CD1c-positive myeloid dendritic cell (primary cell): ENCODE measurements around the gene RYR2.
"Not testable (repeated sequence)": the region's sequence is repeated elsewhere in the genome, so short reads cannot be mapped to it uniquely, and the experiment has no call there.

Experiments used
- DNase-seq: peaks from one replicate; pipeline ENCODE4 v3.0.0-alpha.2; 2016; ENCODE audit errors: extremely low spot score

Gene RYR2

DNA sequence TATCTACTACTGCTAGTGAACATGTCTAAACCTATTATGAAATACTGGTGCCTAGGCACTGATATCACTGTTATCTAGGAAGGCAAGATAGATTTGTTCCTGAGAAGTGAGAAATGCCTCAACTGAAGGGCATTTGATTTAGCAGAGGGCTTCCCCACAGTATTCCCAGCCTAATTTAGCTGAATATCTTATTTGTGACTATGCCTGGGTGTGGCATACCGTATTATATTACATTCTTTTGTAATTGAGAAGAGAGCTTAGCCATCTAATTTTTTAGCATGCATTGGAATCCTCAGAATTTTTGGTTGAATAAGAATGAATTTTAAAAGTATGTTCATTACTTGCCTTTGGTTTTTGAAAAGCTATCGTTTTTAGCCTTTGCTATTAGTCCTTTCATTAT lies 749.6 kb downstream of the RYR2 start:
- no peak for DNase-seq

DNA sequence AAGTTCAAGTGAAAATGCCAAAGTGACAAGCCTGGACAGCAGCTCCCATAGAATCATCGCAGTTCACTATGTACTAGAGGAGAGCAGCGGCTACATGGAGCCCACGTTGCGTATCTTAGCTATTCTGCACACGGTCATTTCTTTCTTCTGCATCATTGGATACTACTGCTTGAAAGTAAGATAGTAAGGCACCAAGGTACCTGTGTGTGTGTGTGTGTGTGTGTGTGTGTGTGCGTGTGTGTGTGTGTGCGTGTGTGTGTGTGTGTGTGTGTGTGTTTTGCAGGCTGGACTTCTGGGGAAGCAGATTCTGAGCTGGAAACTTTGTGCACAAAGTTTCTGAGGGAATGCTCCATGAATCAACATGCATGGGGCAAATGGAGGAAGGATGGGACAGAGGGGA lies 750.2 kb downstream of the RYR2 start:
- no peak for DNase-seq

DNA sequence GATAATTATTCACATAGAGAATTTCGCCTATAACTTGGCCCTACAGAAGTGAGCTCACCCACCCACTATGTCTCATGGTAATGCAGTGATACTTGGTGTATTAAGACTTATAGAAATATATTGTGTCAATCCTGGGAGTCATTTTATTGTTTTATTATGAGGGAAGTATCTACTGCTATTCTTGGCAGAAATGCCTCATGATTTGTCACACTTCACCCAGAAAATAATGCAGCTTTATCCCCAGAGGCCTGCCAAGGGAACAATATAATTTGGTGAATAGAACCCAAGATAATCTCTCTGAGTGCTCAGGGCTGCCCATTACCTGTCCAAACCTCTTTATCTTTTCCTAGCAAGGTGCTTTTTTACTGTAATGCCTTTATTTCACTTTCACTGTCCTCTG lies 750.7 kb downstream of the RYR2 start:
- DNase-seq: no peak

DNA sequence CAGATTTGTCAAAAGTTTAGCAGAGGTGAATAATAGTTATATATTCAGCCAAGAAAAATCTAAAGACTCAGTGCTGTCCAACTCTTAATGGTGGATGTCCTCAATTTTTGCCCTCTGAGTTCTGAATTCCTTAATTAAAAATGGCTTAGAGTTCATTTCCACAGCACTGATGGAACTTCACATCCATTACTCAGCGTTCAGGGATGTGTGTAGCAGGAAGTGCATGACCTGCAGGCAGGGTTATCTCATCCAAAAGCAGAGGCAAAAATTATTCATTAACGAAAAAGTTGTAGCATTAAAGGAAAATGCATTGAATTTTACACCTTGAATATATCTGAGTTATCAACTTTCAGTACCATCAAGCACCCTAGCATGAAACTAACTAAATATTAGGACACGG lies 752.1 kb downstream of the RYR2 start:
- DNase-seq: no peak

DNA sequence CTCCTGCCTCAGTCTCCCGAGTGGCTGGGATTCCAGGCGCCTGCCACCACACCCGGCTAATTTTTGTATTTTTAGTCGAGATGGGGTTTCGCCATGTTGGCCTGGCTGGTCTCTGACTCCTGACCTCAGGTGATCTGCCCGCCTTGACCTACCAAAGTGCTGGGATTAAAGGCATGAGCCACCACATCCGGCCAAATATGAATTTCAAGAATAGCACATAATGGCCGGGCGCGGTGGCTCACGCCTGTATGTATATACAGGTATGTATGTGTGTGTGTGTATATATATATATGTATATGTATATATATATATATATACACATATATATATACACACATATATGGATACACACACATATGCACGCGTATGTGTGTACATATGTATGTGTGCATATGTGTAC lies 753.6 kb downstream of the RYR2 start:
- DNase-seq: no peak

DNA sequence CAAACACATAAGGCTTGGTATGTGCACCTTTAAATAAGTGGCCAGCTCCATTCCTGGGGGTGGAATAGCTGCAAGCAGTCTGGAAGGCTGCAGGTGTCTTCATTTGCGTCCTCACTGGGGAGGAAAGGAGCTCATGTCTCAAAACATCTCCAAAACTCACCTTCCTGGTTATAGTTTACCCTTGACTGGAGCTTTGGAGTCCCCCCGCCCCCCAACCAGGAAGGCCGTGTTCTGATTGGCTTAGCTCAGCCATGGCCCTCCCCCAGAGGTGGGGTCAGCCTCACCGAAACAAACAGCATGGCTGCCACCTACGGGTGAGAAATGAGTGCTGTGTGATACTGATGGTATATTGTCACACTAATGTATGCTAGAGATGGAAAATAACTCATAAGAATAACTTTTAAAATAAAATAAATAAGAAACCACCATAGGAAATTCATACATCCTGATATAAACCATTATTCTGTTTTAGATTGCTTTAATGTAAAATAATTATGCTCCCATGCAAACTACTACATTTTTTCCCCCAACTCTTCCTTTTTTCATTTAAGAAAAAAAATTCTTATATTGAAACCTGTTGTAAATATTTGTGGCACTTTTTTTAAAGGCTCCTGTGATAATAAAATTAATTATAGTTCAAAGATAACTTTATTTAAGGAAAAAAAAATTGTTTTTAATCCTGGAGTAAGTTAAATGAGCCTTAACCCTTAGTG lies 757.9 kb downstream of the RYR2 start:
- peak; percentile 18 for DNase-seq

DNA sequence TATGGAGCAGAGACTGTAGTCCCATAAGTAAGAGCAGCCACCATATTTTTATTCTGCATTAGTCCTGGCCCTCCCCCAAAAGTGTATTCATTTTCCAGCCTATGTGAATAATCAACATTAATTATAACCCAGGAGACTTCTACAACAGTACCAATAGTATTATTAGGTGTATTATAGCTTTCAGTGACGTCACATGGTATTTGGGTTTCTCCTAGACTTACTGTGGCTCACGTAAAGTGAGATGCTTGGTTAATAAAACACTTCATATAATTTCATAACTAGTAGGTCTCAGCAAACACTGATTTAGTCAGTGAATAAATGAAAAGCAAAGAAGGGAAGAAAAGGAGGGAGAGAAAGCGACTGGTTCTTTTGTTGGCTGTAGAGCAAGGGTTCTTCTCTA lies 762.5 kb downstream of the RYR2 start:
- DNase-seq: no peak

DNA sequence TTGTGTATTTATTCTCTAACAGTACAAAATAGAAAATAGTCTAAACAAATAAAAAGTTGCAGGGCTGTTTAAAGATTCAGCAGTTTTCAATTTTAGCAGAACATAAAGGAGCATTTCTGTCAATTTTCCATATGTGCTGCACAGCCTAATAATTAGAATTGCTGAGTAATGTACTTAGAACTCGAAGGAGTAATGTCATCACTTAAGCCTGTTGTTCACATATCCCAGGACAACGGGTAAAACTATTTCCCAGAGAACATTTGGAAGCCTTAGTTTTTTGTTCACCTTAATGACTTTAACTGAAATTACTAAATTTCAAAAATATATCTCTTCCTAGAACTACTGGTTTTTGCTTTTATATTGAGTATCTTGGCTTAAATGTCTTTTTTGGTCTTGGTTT lies 767.1 kb downstream of the RYR2 start:
- DNase-seq: no peak

DNA sequence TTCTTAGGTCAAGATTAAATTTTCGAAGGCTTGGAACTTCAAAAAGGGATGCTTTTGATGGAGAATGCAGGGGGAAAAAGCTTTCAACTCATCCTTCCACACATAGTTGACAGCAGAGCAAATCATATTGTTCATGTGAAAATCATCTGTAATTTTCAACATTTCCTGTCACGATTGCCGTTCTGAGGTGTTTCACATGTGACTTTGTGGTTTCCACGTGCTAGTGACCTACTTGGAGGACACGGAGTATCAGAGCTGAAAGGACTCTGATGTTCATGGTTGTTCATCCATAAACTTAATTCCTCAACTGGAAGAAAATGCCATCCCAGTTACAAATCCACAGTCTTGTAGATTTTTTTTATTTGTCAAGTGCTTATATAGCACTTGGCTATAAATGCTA lies 769.6 kb downstream of the RYR2 start:
- DNase-seq: no peak

DNA sequence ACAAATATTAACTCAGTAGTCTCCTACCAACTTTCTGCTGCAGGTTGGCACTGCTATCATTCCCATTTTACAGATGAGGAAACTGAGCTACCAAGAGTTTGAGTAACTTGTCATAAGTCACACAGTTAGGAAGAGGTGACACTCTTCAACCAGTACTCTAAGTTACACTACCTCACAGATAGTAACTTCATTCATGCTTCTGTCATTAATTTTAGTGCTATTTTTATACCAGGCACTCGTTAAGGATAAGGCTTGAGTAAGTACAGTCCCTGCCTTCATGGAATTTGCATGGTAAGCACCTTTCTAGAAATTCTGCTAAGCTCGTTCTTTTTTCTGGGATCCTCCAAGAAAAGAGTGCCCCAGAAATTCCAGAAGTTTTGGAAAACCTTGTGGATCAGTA lies 770.1 kb downstream of the RYR2 start:
- no peak for DNase-seq

DNA sequence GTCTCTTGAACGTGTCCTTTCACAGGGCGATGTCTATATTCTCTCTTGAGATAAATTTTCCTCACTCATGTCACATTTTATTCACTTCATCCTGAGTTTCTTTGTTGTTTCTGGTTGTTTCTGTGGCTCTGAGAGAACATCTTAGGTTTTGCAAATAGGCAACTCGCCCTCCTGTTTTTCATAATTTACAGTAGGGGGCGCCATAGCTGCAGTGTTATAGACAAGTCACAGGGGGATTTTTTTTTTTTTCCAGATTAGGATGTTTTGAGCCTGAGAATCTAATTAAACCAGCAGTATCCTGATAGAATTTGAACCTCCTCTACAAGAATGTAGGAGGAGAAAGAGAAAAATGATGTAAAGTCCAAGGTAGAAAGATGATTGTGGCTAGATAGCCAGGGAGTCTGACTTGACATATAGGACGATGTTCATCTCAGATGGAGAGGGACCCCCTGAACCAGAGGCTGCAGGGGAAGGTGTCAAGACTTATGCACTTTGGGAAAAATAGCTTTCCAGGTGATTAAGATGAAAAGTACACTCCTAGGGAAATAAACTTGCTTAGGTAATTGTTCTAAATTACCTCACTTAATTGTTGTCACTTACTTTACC lies 772.4 kb downstream of the RYR2 start:
- peak; percentile 8 for DNase-seq

DNA sequence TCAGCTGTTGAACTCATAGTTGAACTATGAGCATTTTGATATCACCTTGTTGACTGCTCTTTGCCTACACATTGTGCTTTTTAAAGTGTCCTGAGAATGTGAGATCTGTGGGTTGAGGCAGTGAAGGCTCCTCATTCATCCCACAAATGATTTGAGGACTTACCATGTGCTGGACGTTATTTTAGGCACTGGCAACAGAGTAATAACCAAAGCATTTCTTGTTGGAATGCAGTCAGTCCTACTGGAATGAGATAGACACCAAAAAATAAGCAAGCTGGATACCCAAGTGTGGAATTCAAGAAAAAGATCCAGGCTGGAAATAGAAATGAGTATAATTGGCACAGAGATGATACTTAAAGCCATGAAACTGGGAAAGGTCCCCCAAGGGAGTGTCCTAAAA lies 775.3 kb downstream of the RYR2 start:
- no peak for DNase-seq

DNA sequence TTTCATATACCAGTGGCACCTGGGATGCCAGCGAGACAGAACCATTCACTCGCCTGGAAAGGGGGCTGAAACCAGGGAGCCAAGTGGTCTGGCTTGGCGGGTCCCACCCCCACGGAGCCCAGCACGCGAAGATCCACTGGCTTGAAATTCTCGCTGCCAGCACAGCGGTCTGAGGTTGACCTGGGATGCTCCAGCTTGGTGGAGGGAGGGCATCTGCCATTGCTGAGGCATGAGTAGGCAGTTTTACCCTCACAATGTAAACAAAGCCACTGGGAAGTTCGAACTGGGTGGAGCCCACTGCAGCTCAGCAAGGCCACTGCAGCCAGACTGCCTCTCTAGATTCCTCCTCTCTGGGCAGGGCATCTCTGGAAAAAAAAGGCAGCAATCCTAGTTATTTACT lies 778.6 kb downstream of the RYR2 start:
- DNase-seq: not testable (repeated sequence)

DNA sequence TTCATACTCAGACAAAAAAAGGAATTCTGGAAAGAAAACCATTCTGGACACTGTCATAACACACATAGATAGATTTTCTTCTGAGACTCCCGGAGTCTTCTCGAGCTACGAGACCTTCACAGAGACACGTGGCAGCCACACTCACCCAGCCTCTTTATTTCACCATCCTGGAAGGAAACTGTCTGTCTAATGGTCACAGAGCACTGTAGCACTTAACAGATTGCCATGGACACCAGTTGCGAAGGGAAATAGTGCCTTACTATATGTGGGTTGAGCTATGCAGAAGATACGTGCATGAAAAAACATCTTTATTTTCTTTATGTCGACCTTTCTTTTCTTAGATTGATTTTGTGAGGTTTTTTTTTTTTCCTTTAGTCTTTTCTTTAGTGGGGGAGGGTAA lies 790.9 kb downstream of the RYR2 start:
- DNase-seq: no peak

DNA sequence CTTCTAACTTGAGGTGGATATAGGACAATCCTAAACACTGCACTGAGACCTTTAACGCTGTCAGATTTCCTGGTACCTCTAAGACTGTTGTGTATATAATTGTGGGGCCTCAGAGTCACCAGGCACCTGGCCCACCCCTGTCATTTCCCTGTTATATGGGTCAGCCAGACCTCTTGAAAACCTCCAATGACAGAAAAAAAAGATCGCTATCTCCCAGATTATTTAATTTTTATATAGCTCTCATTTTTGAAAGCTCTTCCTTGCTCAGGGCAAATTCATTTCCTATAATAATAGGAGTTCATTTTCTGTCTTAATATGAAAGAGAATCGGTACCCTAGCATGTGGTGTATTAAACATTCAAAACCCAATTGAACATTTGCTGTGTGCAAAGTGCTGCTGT lies 792.1 kb downstream of the RYR2 start:
- no peak for DNase-seq

DNA sequence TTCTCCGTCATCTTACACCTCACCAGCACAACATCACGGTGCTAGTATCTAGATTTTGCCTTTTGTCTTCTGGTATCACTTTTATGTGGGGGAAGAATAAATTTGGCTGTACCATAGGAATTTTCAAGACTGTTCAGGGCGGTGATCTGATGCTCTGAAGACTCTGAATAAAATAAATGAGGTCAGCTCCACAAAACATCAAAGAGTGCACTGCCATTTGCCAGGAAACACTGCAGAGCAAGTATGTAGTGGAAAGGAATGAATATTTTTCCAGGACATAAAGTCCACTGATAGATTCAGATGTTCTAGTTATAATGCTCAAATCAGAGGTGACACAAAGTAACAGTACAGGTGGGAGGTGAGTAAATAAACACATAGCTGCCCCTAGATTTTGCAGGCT lies 792.5 kb downstream of the RYR2 start:
- no peak for DNase-seq

DNA sequence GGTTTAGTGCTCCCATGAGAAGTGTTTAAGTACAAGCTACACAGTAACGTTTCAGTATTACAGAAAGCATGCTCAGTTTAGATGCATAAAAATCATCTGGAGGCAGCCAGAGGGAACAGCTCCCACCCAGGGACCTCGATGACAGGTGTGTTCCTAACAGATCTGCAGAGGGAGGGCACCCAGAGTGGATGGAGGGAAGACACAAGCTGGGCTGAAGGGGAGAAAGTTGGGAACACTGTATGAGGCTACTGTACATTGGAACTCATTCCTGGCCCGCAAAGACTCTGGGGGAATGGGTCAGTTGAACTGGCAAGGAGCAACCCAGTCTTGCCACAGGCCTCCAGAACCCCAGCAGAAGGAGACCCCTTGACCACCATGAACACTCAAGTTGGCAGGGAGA lies 796.3 kb downstream of the RYR2 start:
- DNase-seq: no peak

DNA sequence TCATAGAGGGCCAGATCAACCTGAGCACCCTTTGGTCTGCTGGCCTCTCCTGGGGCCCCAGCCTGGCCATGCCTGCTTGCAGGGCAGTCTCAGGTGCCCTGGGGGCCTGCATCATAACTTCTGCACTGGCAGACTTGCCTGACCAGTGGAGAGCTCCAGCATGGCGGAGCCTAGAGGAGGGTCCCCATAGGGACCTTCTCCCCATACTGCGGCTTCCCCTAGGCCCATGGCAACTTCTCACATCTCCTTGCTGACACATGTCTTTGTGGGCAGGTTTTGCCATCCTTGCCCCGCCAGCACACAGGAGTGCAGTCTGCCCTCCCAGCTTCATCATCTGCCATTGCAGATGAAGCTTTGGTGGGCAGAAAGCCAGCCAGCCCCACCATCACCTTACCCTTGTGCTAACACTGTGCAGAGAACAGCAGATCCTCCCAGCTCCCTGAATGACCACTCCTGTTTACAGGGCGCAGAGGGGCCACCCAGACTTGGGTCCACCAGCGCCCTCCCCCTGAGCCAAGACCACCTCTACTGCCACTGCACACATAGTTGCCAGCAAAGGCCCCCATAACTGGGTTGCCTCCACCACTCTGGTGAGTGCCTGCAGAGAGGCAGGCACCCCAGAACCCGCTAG lies 797.0 kb downstream of the RYR2 start:
- DNase-seq: no peak

DNA sequence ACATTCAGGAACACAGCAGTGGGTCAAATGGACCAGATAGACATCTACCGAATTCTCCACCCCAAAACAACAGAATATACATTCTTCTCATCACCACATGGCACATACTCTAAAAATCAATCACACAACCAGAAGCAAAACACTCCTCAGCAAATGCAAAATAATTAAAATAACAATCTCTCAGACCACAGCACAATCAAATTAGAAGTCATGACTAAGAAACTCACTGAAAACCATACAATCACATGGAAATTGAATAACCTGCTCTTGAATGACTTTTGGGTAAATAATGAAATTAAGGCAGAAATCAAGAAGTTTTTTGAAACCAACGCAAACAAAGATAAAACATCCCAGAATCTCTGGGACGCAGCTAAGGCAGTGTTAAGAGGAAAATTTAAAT lies 799.5 kb downstream of the RYR2 start:
- DNase-seq: no peak

DNA sequence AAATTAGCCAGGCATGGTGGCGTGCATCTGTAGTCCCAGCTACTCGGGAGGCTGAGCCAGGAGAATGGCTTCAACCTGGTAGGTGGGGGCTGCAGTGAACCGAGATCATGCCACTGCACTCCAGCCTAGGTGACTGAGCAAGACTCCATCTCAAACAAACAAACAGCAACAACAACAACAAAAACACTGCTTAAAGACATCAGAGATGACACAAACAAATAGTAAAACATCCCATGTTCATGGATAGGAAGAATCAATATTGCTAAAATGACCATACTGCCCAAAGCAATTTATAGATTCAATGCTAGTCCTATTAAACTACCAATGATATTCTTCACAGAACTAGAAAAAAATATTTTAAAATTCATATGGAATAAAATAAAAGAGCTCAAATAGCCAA lies 801.5 kb downstream of the RYR2 start:
- DNase-seq: not testable (repeated sequence)

DNA sequence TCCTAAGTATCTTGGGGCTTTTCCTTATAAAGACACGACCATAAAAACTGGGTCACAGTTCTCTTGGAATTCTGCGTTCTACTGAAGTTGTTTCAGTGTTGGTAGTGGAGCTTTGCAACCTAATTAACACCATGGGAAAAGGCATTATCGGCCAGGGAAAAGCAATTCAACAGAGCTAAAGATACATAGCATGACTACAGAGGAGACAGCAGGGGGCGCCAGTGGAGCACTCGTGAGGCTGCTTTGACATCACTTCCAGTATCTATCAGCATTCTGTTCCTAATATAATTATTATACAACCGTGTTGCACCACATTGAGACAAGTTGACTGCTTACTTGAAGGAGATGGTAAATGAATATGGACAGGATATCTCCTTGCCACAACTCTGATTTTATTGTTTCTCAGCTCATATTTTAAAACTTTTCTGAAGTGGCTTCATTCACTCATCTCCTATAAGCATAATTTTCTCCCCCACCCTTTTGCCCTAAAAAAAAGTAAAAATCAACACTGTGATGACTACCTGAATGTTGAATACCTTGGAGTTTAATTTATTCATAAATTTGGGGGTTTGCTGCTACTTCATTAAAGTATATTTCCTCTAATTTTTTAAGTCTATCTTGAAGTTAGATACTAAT lies 809.3 kb downstream of the RYR2 start:
- peak; percentile 62 for DNase-seq

DNA sequence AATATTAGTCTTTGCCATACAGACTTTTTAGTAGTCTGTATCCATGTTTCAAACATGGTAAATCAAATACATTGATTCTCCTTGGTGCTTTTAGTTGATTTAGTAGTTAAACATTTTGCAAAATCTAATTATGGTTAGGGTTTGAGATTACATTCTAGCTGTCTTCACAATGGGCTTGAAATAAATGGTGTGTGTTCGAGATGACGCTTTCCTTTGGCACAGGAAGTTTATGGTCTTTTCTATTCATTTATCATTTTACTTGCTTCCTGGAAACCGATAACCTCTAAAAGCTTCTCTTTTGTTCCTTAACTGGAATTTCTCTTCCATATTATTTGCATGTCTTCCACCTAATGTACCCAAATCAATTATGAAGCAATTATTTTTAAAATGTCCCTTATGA lies 810.4 kb downstream of the RYR2 start:
- DNase-seq: no peak

DNA sequence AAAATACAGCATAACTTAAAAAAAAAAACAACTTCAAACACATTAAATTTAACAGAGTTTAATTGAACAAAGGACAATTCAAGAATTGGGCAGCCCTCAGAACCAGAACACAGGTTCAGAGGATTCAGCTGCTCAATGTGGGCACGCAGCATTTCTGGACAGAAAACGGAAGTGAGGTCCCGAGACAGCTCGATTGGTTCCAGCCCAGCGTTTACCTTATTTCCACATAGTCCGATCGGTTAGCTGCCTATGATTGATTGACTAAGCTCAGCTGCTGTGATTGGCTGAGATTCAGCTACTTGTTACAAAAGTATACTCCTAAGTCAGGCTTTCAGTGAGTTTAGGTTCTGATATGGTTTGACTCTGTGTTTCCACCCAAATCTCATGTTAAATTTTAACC lies 815.5 kb downstream of the RYR2 start:
- DNase-seq: no peak
